OCI-LY1 (cell line): ENCODE data around the gene GPR142.

Source experiments
- H2AFZ ChIP-seq: fragments of 200-600 bp; sonication (generic), shearing (Covaris generic); 2 replicates; pipeline ENCODE4 v1.6.0; 2014; ENCODE audit warnings: antibody characterized with exemption, mild to moderate bottlenecking, low read length
- H3F3A ChIP-seq: fragments of 200-600 bp; sonication (generic), shearing (Covaris generic); 2 replicates; pipeline ENCODE4 v1.6.0; 2014; ENCODE audit warnings: mild to moderate bottlenecking, antibody characterized with exemption, low read length, moderate library complexity; ENCODE audit not compliant: insufficient read depth
- H3K27ac ChIP-seq: fragments of 200-600 bp; sonication (generic); 2 replicates; pipeline ENCODE4 v1.5.1; 2014; ENCODE audit warnings: low read length, mixed run types, mild to moderate bottlenecking, low read depth; ENCODE audit not compliant: poor library complexity, severe bottlenecking
- H3K27me3 ChIP-seq: fragments of 200-600 bp; sonication (generic); 2 replicates; pipeline ENCODE4 v1.6.0; 2014; ENCODE audit warnings: antibody characterized with exemption, mild to moderate bottlenecking, low read length, moderate library complexity; ENCODE audit not compliant: insufficient read depth
- H3K36me3 ChIP-seq: fragments of 200-600 bp; sonication (generic); 2 replicates; pipeline ENCODE4 v1.6.1; 2014; ENCODE audit warnings: mild to moderate bottlenecking, antibody characterized with exemption, low read length, moderate library complexity, mixed read lengths; ENCODE audit not compliant: insufficient read depth
- H3K4me1 ChIP-seq: fragments of 200-600 bp; sonication (generic); 2 replicates; pipeline ENCODE4 v1.5.1; 2014; ENCODE audit warnings: mild to moderate bottlenecking, low read length, moderate library complexity; ENCODE audit not compliant: insufficient read depth, severe bottlenecking
- H3K4me2 ChIP-seq: fragments of 200-600 bp; sonication (generic), shearing (Covaris generic); 2 replicates; pipeline ENCODE4 v1.6.1; 2014; ENCODE audit warnings: low read length
- H3K4me3 ChIP-seq: fragments of 200-600 bp; sonication (generic); 2 replicates; pipeline ENCODE4 v1.5.1; 2014; ENCODE audit warnings: low read length, low read depth, mild to moderate bottlenecking, mixed read lengths; ENCODE audit not compliant: poor library complexity, severe bottlenecking
- H3K79me2 ChIP-seq: fragments of 200-600 bp; shearing (Covaris generic); 2 replicates; pipeline ENCODE4 v1.6.1; 2016; ENCODE audit warnings: mixed run types, low read length, mixed read lengths; ENCODE audit not compliant: insufficient read depth
- H3K9ac ChIP-seq: fragments of 200-600 bp; sonication (generic), shearing (Covaris generic); 2 replicates; pipeline ENCODE4 v1.6.1; 2014; ENCODE audit warnings: mild to moderate bottlenecking, low read length, mixed read lengths
- H3K9me2 ChIP-seq: fragments of 200-600 bp; sonication (generic), shearing (Covaris generic); 2 replicates; pipeline ENCODE4 v1.6.1; 2014; ENCODE audit warnings: low read depth, mild to moderate bottlenecking, low read length, mixed read lengths
- H3K9me3 ChIP-seq: fragments of 200-600 bp; shearing (Covaris generic); 2 replicates; pipeline ENCODE4 v1.6.1; 2014; ENCODE audit warnings: low read length, mixed read lengths
- H4K20me1 ChIP-seq: fragments of 200-600 bp; sonication (generic), shearing (Covaris generic); 2 replicates; pipeline ENCODE4 v1.6.0; 2016; ENCODE audit warnings: mild to moderate bottlenecking, low read length; ENCODE audit not compliant: insufficient read depth
- EZH2 ChIP-seq: fragments of 200-600 bp; sonication (generic), shearing (Covaris generic); IDR thresholded peaks from 2 replicates; pipeline ENCODE4 v1.8.0; 2017; ENCODE audit warnings: borderline replicate concordance, mixed run types, mild to moderate bottlenecking, antibody characterized with exemption, low read length, moderate library complexity, mixed read lengths
- TF ChIP-seq, protein P1 (sequence below): fragments of 200-600 bp; sonication (generic), shearing (Covaris generic); IDR thresholded peaks from 2 replicates; pipeline ENCODE4 v1.5.1; 2017; ENCODE audit warnings: mild to moderate bottlenecking, antibody characterized with exemption, low read length, moderate library complexity, mixed read lengths

Gene GPR142

GRCh38 chr17:74379495-74380085 lies 12.3 kb downstream of the GPR142 start:
- no peaks in the 10 kb centered on the region for H3K36me3 ChIP-seq
- H3K4me1 ChIP-seq = no peaks in the 10 kb centered on the region
- no peaks in the 10 kb centered on the region for H3K9me3 ChIP-seq
- H3K9ac ChIP-seq = no peak overlapping the region
- H4K20me1 ChIP-seq = no peaks in the 10 kb centered on the region
- no peak overlapping the region for H3K4me3 ChIP-seq
- H3K27me3 ChIP-seq = no peaks in the 10 kb centered on the region
- no peak for TF ChIP-seq EZH2
- TF ChIP-seq, protein P1, sequence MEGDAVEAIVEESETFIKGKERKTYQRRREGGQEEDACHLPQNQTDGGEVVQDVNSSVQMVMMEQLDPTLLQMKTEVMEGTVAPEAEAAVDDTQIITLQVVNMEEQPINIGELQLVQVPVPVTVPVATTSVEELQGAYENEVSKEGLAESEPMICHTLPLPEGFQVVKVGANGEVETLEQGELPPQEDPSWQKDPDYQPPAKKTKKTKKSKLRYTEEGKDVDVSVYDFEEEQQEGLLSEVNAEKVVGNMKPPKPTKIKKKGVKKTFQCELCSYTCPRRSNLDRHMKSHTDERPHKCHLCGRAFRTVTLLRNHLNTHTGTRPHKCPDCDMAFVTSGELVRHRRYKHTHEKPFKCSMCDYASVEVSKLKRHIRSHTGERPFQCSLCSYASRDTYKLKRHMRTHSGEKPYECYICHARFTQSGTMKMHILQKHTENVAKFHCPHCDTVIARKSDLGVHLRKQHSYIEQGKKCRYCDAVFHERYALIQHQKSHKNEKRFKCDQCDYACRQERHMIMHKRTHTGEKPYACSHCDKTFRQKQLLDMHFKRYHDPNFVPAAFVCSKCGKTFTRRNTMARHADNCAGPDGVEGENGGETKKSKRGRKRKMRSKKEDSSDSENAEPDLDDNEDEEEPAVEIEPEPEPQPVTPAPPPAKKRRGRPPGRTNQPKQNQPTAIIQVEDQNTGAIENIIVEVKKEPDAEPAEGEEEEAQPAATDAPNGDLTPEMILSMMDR = peak; percentile 84
- no peaks in the 10 kb centered on the region for H3K9me2 ChIP-seq
- H3K4me2 ChIP-seq = no peak overlapping the region
- no peaks in the 10 kb centered on the region for H3F3A ChIP-seq
- no peak overlapping the region for H2AFZ ChIP-seq
- H3K27ac ChIP-seq = no peak overlapping the region
- H3K79me2 ChIP-seq = no peaks in the 10 kb centered on the region

GRCh38 chr17:74380086-74380958 lies 13.0 kb downstream of the GPR142 start:
- Histone ChIP-seq H3K36me3 (no peaks in the 10 kb centered on the region), H3K27ac (no peak overlapping the region), H3K9me3 (no peaks in the 10 kb centered on the region), H3K79me2 (no peaks in the 10 kb centered on the region), H3K4me1 (no peaks in the 10 kb centered on the region), H3K27me3 (no peaks in the 10 kb centered on the region), H4K20me1 (no peaks in the 10 kb centered on the region), H2AFZ (no peak overlapping the region), H3K4me3 (no peak overlapping the region), H3F3A (no peaks in the 10 kb centered on the region), H3K9ac (no peak overlapping the region), H3K4me2 (no peak overlapping the region), H3K9me2 (no peaks in the 10 kb centered on the region)
- TF ChIP-seq, protein P1 = no peak
- TF ChIP-seq EZH2 = no peak

- Histone ChIP-seq H3K4me3 (no peak overlapping the region), H3K9ac (no peak overlapping the region), H3K36me3 (no peaks in the 10 kb centered on the region), H3K27ac (no peak overlapping the region), H3K9me2 (no peaks in the 10 kb centered on the region), H2AFZ (no peak overlapping the region), H3K27me3 (no peaks in the 10 kb centered on the region), H3K4me1 (no peaks in the 10 kb centered on the region), H4K20me1 (no peaks in the 10 kb centered on the region), H3K4me2 (no peak overlapping the region), H3K9me3 (no peaks in the 10 kb centered on the region), H3K79me2 (no peaks in the 10 kb centered on the region), H3F3A (no peaks in the 10 kb centered on the region)
- no peak for TF ChIP-seq EZH2
- TF ChIP-seq, protein P1 = no peak
These were observed 13.9 kb downstream of the GPR142 start for GRCh38 chr17:74380959-74381808.
